ELF-1 (cell line): ENCODE results near the gene NUDT21.
"Not testable (repeated sequence)": the region's sequence is repeated elsewhere in the genome, so short reads cannot be mapped to it uniquely, and the experiment has no call there.

ENCODE experiments used
- DNase-seq: peaks from one replicate; pipeline ENCODE4 v3.0.0-alpha.2; 2016; ENCODE audit warnings: low read depth, low spot score

The NUDT21 gene

GRCh38 chr16:56450986-56451752, at the start of gene NUDT21, which contains the start of gene OGFOD1:
Gene NUDT21 (minus strand): TSS chr16:56451332. CDS start chr16:56451202, 130 bp downstream.
Gene OGFOD1 (plus strand): TSS chr16:56451554. CDS start chr16:56451613, 59 bp downstream.
- peak; percentile 98 for DNase-seq

GRCh38 chr16:56493815-56494214, 42.7 kb upstream of the NUDT21 start:
- DNase-seq, result no peak

- DNase-seq, result no peak
Measured at GRCh38 chr16:56493126-56493525, 42.0 kb upstream of the NUDT21 start.

- no peak for DNase-seq
Measured at GRCh38 chr16:56491657-56492261, 40.6 kb upstream of the NUDT21 start.

- DNase-seq, result not testable (repeated sequence)
Measured at GRCh38 chr16:56488868-56489267, 37.7 kb upstream of the NUDT21 start.

- DNase-seq, result no peak
Measured at GRCh38 chr16:56488035-56488434, 36.9 kb upstream of the NUDT21 start.

- DNase-seq, result no peak
Measured at GRCh38 chr16:56483394-56483793, 32.3 kb upstream of the NUDT21 start.

- no peak for DNase-seq
Measured at GRCh38 chr16:56482683-56483236, 31.6 kb upstream of the NUDT21 start.

- no peak for DNase-seq
Measured at GRCh38 chr16:56481468-56482122, 30.5 kb upstream of the NUDT21 start.

GRCh38 chr16:56480776-56481467, 29.8 kb upstream of the NUDT21 start:
- peak; percentile 13 for DNase-seq

- no peak for DNase-seq
Measured at GRCh38 chr16:56479469-56479868, 28.3 kb upstream of the NUDT21 start.

GRCh38 chr16:56478281-56479049, 27.3 kb upstream of the NUDT21 start:
- DNase-seq, result no peak

- no peak for DNase-seq
Measured at GRCh38 chr16:56477096-56477878, 26.2 kb upstream of the NUDT21 start.

GRCh38 chr16:56475201-56475600, 24.1 kb upstream of the NUDT21 start:
- DNase-seq, result no peak

GRCh38 chr16:56470666-56471065, 19.5 kb upstream of the NUDT21 start:
- DNase-seq, result no peak

- no peak for DNase-seq
Measured at GRCh38 chr16:56470232-56470631, 19.1 kb upstream of the NUDT21 start.

GRCh38 chr16:56469748-56470147, 18.6 kb upstream of the NUDT21 start:
- no peak for DNase-seq

- no peak for DNase-seq
Measured at GRCh38 chr16:56468800-56469199, 17.7 kb upstream of the NUDT21 start.

- no peak for DNase-seq
Measured at GRCh38 chr16:56466344-56466743, 15.2 kb upstream of the NUDT21 start.

GRCh38 chr16:56463153-56463552, 12.0 kb upstream of the NUDT21 start:
- no peak for DNase-seq
